Coronary artery (tissue), 2 donors: ENCODE measurements around the gene TGFBR3.

Experiments
- DNase-seq: peaks from one replicate; pipeline ENCODE4 v3.0.0-alpha.2; 2017; ENCODE audit warnings: low spot score
- H3K27ac ChIP-seq, 2 donors: fragments of 200-600 bp; sonication (generic); one replicate each; pipeline ENCODE4 v1.5.1; 2016 to 2019
- H3K4me3 ChIP-seq: fragments of 200-600 bp; sonication (generic); 2 replicates; pipeline ENCODE4 v1.5.1; 2016; ENCODE audit warnings: mild to moderate bottlenecking, moderate library complexity
- CTCF ChIP-seq: fragments of 200-600 bp; sonication (generic); IDR thresholded peaks from one replicate; pipeline ENCODE4 v1.5.1; 2019; ENCODE audit warnings: antibody characterized with exemption

TGFBR3 gene

DNA sequence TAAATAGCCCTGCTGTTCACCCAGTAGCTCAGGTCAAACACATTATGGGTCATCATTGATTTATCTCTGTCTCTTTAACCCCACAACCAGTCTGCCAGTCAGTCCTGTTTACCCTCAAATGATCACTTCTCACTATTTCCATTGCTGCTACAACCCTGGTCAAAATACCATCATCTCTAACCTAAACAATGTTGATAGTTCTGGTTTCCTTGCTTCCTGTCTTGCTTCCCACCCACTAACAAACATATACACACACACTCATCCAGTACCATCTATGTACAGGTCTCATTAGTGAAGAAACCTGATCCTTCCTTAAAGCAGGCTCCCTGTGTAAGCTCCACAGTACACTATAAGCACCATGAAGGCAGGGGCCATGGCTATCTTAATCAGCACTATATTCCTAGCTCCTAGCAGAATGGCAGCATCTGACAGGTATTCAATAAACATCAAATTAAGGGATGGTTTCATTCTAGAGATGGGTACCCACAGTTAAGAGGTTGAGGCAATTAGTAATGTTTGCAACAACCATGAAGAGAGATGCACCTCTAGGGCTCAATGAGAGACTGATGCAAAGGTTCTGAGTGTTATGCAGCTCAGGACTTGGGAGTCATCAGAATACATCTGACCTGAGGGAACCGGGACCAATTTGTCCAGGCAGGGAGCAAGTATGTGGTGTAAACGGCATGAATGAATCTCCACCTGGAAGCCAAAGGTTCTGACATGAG is 10.0 kb upstream of the TGFBR3 start:
- no peak overlapping the region for H3K4me3 ChIP-seq
- DNase-seq, result no peak
- TF ChIP-seq CTCF, result no peak
- no peak overlapping the region for H3K27ac ChIP-seq

- Histone ChIP-seq H3K27ac (no peak overlapping the region), H3K4me3 (no peak overlapping the region)
- no peak for TF ChIP-seq CTCF
- DNase-seq, result no peak
These were observed 8.2 kb upstream of the TGFBR3 start for GRCh38 chr1:91894036-91894761.

- H3K27ac ChIP-seq, result peak overlapping the region in 1 of 2 donors; percentile 8
- no peak for TF ChIP-seq CTCF
- no peak overlapping the region for H3K4me3 ChIP-seq
- no peak for DNase-seq
These were observed 6.0 kb upstream of the TGFBR3 start for GRCh38 chr1:91891969-91892368.

DNA sequence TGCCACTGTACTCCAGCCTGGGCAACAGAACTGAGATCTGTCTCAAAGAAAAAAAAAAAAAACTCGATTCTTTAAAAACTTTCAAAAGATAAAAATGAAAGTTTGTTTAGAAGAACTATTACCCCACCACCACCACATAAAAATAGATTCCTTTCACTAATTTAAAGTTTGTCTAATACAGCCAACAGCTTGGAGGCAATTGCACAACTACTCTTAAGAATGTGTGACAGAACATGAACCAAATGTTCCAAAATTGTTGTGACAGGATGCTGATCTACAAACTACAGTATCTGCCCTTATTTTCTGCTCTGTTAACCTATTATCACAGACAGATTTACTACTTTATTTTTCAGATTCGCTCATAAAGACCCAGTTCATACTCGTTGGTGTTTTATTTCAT is 5.5 kb upstream of the TGFBR3 start:
- Histone ChIP-seq H3K4me3 (no peak overlapping the region), H3K27ac (no peak overlapping the region)
- no peak for TF ChIP-seq CTCF
- no peak for DNase-seq

GRCh38 chr1:91889717-91890459 is 3.9 kb upstream of the TGFBR3 start:
- DNase-seq, result no peak

DNA sequence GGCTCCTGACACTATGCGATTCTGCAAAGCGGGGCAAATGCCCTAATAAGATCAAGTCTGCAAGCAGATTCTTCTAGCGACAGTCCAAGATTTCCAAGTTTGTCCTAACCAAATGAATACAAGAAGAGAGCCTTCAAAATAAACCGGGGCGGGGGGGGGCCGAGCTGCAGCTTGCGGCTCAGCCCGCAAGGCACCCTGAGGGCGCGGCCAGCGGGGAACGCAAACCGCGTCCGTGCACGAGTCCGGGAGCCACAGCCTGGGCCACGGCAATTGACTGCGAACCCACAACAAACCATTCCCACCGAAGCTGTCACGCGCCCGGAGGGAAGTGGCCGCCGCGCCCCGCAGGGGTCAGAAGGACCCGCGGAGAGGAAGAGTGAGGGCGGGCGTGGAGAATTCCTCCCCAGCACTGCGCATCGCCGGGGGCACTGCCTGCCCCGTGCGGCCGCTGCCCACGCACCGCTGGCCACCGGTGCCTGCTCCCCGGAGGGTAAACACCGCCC is 687 bp downstream of the TGFBR3 start:
- no peak for TF ChIP-seq CTCF
- Histone ChIP-seq H3K4me3 (peak overlapping the region; percentile 81), H3K27ac (peak overlapping the region; percentile 67 to 91)
- DNase-seq, result peak; percentile 77

More at GRCh38 chr1:91889717-91890459, 3.9 kb upstream of the TGFBR3 start:
- TF ChIP-seq CTCF, result no peak
- H3K4me3 ChIP-seq, result no peak overlapping the region
- no peak overlapping the region for H3K27ac ChIP-seq
